Retinal pigment epithelial cell (primary cell): ENCODE results near the gene PPIP5K1.

ENCODE experiments used
- DNase-seq: peaks from one replicate; pipeline ENCODE4 v3.0.0-alpha.2; 2010; ENCODE audit warnings: low read depth
- H3K4me3 ChIP-seq: 2 replicates; pipeline ENCODE4 v1.5.1; 2011; ENCODE audit warnings: mild to moderate bottlenecking, low read length, control low read depth, moderate library complexity
- TF ChIP-seq, protein P1 (sequence below): conservative IDR thresholded peaks from 2 replicates; pipeline ENCODE4 v1.5.1; 2011; ENCODE audit warnings: low read depth, low read length, control low read depth, inconsistent platforms

The PPIP5K1 gene

DNA sequence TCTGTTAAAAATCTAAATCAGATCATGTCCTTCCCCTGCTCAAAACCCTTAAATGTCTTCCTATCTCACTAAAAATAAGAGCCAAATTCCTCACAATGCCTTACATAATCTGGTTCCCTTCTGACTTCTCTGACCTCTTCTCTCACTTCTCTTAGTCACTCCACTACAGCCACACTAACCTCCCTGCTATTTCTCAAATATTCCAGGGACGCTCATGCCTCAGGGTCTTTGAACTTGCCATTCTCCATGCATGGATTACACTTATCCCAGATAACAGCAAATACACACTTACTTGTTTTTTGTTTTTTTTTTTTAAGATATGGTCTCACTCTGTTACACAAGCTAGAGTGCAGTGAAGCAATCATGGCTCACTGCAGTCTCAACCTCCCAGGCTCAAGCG lies 105.6 kb downstream of the PPIP5K1 start:
- TF ChIP-seq, protein P1, sequence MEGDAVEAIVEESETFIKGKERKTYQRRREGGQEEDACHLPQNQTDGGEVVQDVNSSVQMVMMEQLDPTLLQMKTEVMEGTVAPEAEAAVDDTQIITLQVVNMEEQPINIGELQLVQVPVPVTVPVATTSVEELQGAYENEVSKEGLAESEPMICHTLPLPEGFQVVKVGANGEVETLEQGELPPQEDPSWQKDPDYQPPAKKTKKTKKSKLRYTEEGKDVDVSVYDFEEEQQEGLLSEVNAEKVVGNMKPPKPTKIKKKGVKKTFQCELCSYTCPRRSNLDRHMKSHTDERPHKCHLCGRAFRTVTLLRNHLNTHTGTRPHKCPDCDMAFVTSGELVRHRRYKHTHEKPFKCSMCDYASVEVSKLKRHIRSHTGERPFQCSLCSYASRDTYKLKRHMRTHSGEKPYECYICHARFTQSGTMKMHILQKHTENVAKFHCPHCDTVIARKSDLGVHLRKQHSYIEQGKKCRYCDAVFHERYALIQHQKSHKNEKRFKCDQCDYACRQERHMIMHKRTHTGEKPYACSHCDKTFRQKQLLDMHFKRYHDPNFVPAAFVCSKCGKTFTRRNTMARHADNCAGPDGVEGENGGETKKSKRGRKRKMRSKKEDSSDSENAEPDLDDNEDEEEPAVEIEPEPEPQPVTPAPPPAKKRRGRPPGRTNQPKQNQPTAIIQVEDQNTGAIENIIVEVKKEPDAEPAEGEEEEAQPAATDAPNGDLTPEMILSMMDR: no peak
- no peak overlapping the region for H3K4me3 ChIP-seq
- no peak for DNase-seq
